SK-N-SH (cell line): ENCODE measurements around the gene YES1. TPM values are rescaled to one million over a fixed set of nuclear protein-coding genes. Genes with fewer than 3 reads are reported as not detected.

ENCODE experiments used
- CTCF ChIA-PET: fragments of 300-600, 350-600 bp; formaldehyde crosslinking; extraction: SDS; loops from one replicate; lab custom pipeline; 2021; lab: Yijun Ruan, JAX
- POLR2A ChIA-PET: fragments of 350-600 bp; sonication (Branson Sonifier 250); formaldehyde crosslinking; extraction: SDS; loops from one replicate; lab custom pipeline; 2020; ENCODE audit warnings: antibody characterized with exemption, inconsistent platforms; lab: Yijun Ruan, JAX
- DNase-seq: peaks from one replicate; pipeline ENCODE4 v3.0.0; 2012
- H2AFZ ChIP-seq: fragments of 200-600 bp; sonication (generic); 2 replicates; pipeline ENCODE4 v1.8.1; 2016; ENCODE audit warnings: antibody characterized with exemption, mild to moderate bottlenecking, low read depth
- H3F3A ChIP-seq: fragments of 200-600 bp; sonication (generic); replicated peaks from 2 replicates; pipeline ENCODE3; 2016; ENCODE audit warnings: antibody characterized with exemption, mild to moderate bottlenecking; ENCODE audit not compliant: insufficient read depth
- H3K27ac ChIP-seq, 2 experiments: fragments of 200-500 bp in 1 of 2; fragments of 200-600 bp in 1 of 2; sonication (Bioruptor generic) in 1 of 2; sonication (generic), shearing (Covaris generic) in 1 of 2; 2 replicates each; pipeline versions ENCODE4 v1.5.1 to v1.6.1; 2014 to 2016; ENCODE audit warnings: low read depth in 2 of 2, inconsistent platforms in 1 of 2, low read length in 1 of 2, mild to moderate bottlenecking in 1 of 2, mixed read lengths in 1 of 2
- H3K27me3 ChIP-seq: fragments of 200-600 bp; sonication (generic), shearing (Covaris generic); 2 replicates; pipeline ENCODE4 v1.6.1; 2016; ENCODE audit warnings: mixed run types; ENCODE audit not compliant: insufficient read depth
- H3K36me3 ChIP-seq, 2 experiments: fragments of 200-500 bp in 1 of 2; fragments of 200-600 bp in 1 of 2; sonication (Bioruptor generic) in 1 of 2; sonication (generic) in 1 of 2; replicated peaks in 1 of 2; 2 replicates each; pipeline versions ENCODE3 to v1.5.1; 2014 to 2016; ENCODE audit warnings: low read length in 1 of 2, mild to moderate bottlenecking in 1 of 2; ENCODE audit not compliant: insufficient read depth in 2 of 2, control insufficient read depth in 1 of 2
- H3K4me1 ChIP-seq, 2 experiments: fragments of 200-500 bp in 1 of 2; fragments of 200-600 bp in 1 of 2; sonication (Bioruptor generic) in 1 of 2; sonication (generic), shearing (Covaris generic) in 1 of 2; 2 replicates each; pipeline versions ENCODE4 v1.5.1 to v1.6.1; 2014 to 2016; ENCODE audit warnings: low read depth in 1 of 2, low read length in 1 of 2, mixed run types in 1 of 2; ENCODE audit not compliant: insufficient read depth in 2 of 2, control insufficient read depth in 1 of 2
- H3K4me2 ChIP-seq: fragments of 200-600 bp; sonication (generic), shearing (Covaris generic); 2 replicates; pipeline ENCODE4 v1.6.1; 2017; ENCODE audit warnings: mixed run types
- H3K4me3 ChIP-seq, 2 experiments: fragments of 200-500 bp in 1 of 2; fragments of 200-600 bp in 1 of 2; sonication (Bioruptor generic) in 1 of 2; sonication (generic), shearing (Covaris generic) in 1 of 2; 2 replicates each; pipeline versions ENCODE4 v1.5.1 to v1.8.1; 2014 to 2016; ENCODE audit warnings: low read depth in 2 of 2, inconsistent platforms in 1 of 2, low read length in 1 of 2, mild to moderate bottlenecking in 1 of 2, mixed read lengths in 1 of 2, moderate library complexity in 1 of 2
- H3K79me2 ChIP-seq: fragments of 200-600 bp; sonication (generic); 2 replicates; pipeline ENCODE4 v1.8.1; 2017; ENCODE audit warnings: mild to moderate bottlenecking; ENCODE audit not compliant: insufficient read depth
- H3K9ac ChIP-seq: fragments of 200-600 bp; sonication (generic); 2 replicates; pipeline ENCODE4 v1.6.1; 2017; ENCODE audit warnings: mixed run types
- H3K9me2 ChIP-seq: fragments of 200-600 bp; sonication (generic); 2 replicates; pipeline ENCODE4 v1.6.1; 2017; ENCODE audit warnings: mixed run types
- H3K9me3 ChIP-seq: fragments of 200-600 bp; sonication (generic); 2 replicates; pipeline ENCODE4 v1.6.1; 2017; ENCODE audit warnings: mixed run types, mild to moderate bottlenecking, moderate library complexity
- H4K20me1 ChIP-seq: fragments of 200-600 bp; sonication (generic); 2 replicates; pipeline ENCODE4 v1.6.1; 2017; ENCODE audit warnings: mild to moderate bottlenecking, mixed run types; ENCODE audit not compliant: insufficient read depth
- CTCF ChIP-seq: fragments of 200-600 bp; sonication (generic); IDR thresholded peaks from 2 replicates; pipeline ENCODE4 v1.6.1; 2017; ENCODE audit warnings: antibody characterized with exemption, mild to moderate bottlenecking, moderate library complexity
- ELF1 ChIP-seq: IDR thresholded peaks from 2 replicates; pipeline ENCODE4 v1.4.0; 2012
- EP300 ChIP-seq, 2 experiments: IDR thresholded peaks; 2 replicates each; pipeline versions ENCODE4 v1.4.0 to v1.6.1; 2012; ENCODE audit warnings: borderline replicate concordance in 1 of 2, low read depth in 1 of 2, low read length in 1 of 2
- EZH2phosphoT487 ChIP-seq: fragments of 200-600 bp; sonication (generic); IDR thresholded peaks from 2 replicates; pipeline ENCODE4 v1.6.1; 2017; ENCODE audit warnings: low read depth, mixed run types, mild to moderate bottlenecking, antibody characterized with exemption, moderate library complexity, borderline replicate concordance
- FOSL2 ChIP-seq: IDR thresholded peaks from 2 replicates; pipeline ENCODE4 v1.4.0; 2012; ENCODE audit warnings: low read depth, mild to moderate bottlenecking, moderate library complexity, borderline replicate concordance
- FOXJ3 ChIP-seq: sonication (generic); formaldehyde crosslinking; IDR thresholded peaks from 2 replicates; pipeline ENCODE4 v1.5.1; 2020; ENCODE audit warnings: mild to moderate bottlenecking, missing genetic modification reagents
- GABPA ChIP-seq: IDR thresholded peaks from 2 replicates; pipeline ENCODE4 v1.4.0; 2012; ENCODE audit warnings: low read depth, mild to moderate bottlenecking
- JUND ChIP-seq: IDR thresholded peaks from 2 replicates; pipeline ENCODE4 v1.4.0; 2012
- MAX ChIP-seq: IDR thresholded peaks from 2 replicates; pipeline ENCODE4 v1.4.0; 2012; ENCODE audit warnings: low read depth
- MEF2A ChIP-seq: IDR thresholded peaks from 2 replicates; pipeline ENCODE4 v1.4.0; 2012; ENCODE audit warnings: low read depth, borderline replicate concordance
- MXI1 ChIP-seq: IDR thresholded peaks from 2 replicates; pipeline ENCODE4 v1.6.1; 2012; ENCODE audit warnings: mild to moderate bottlenecking, low read depth, low read length, improper control_type of control experiment
- NRF1 ChIP-seq: IDR thresholded peaks from 2 replicates; pipeline ENCODE4 v1.6.1; 2012; ENCODE audit warnings: low read depth, mild to moderate bottlenecking, low read length
- RAD21 ChIP-seq: IDR thresholded peaks from 2 replicates; pipeline ENCODE4 v1.6.1; 2012; ENCODE audit warnings: mild to moderate bottlenecking, low read length
- RCOR1 ChIP-seq: fragments of 150-350 bp; IDR thresholded peaks from 2 replicates; pipeline ENCODE4 v1.6.1; 2017; ENCODE audit warnings: antibody characterized with exemption, low read length
- RFX5 ChIP-seq: IDR thresholded peaks from 2 replicates; pipeline ENCODE4 v1.6.1; 2012; ENCODE audit warnings: mild to moderate bottlenecking, improper control_type of control experiment, low read length
- RXRA ChIP-seq: IDR thresholded peaks from 2 replicates; pipeline ENCODE4 v1.4.0; 2012; ENCODE audit warnings: low read depth, mild to moderate bottlenecking, borderline replicate concordance
- SIN3A ChIP-seq: IDR thresholded peaks from 2 replicates; pipeline ENCODE4 v1.6.1; 2012; ENCODE audit warnings: low read depth, mild to moderate bottlenecking, low read length, moderate library complexity, borderline replicate concordance
- SMC3 ChIP-seq: IDR thresholded peaks from 2 replicates; pipeline ENCODE4 v1.6.1; 2012; ENCODE audit warnings: low read depth, low read length, improper control_type of control experiment
- TAF1 ChIP-seq: IDR thresholded peaks from 2 replicates; pipeline ENCODE4 v1.6.1; 2012; ENCODE audit warnings: low read depth, mild to moderate bottlenecking, low read length, moderate library complexity, borderline replicate concordance
- USF2 ChIP-seq: fragments of 150-350 bp; IDR thresholded peaks from 2 replicates; pipeline ENCODE4 v1.6.1; 2017; ENCODE audit warnings: antibody characterized with exemption, low read length, low read depth, borderline replicate concordance
- YY1 ChIP-seq: IDR thresholded peaks from 2 replicates; pipeline ENCODE4 v1.4.0; 2012; ENCODE audit warnings: low read depth, mild to moderate bottlenecking
- ZBTB33 ChIP-seq: IDR thresholded peaks from 2 replicates; pipeline ENCODE4 v1.4.0; 2012; ENCODE audit warnings: low read depth, borderline replicate concordance
- WGBS: methylation state at CpG from one replicate; pipeline ENCODE4 v1.1.6; 2017; ENCODE audit warnings: low lambda C conversion rate; 5-methylcytosine and 5-hydroxymethylcytosine counted together
- polyA plus RNA-seq, 3 experiments: library from polyadenylated mRNA; depleted of rRNA; stranded (reverse); fragments of >200 nt; gene quantifications; 2 replicates each; pipeline ENCODE4 v1.2.3, GENCODE V29; 2012

YES1 gene
- polyA plus RNA-seq, 1 of the 3 experiments (the other 2 are of a cell fraction): 7.9 TPM

GRCh38 chr18:677951-678381 lies 134.1 kb downstream of the YES1 start:
- TF ChIP-seq EP300 (IDR thresholded peaks at IDR 0.05; ENCODE audit: borderline replicate concordance in 1 of 2, low read depth in 1 of 2, low read length in 1 of 2) (no peak), MXI1 (no peak), JUND (no peak), RCOR1 (no peak), ELF1 (no peak), RAD21 (no peak), CTCF (no peak), MEF2A (no peak), ZBTB33 (no peak), SMC3 (no peak), GABPA (no peak)
- H3K4me2 ChIP-seq: no peak overlapping the region
- H3K4me3 ChIP-seq: no peak overlapping the region
- H3K9me3 ChIP-seq: no peaks in the 10 kb centered on the region
- no peaks in the 10 kb centered on the region for H4K20me1 ChIP-seq
- POLR2A ChIA-PET: no interaction called here
- no peak for DNase-seq
- H3K9me2 ChIP-seq: no peaks in the 10 kb centered on the region
- H3F3A ChIP-seq: peaks cover 5% of the 10 kb centered on the region
- CTCF ChIA-PET: interaction anchor here (1.5 kb wide), 1 partner anchor 54 kb away, joined by 5 read pairs; no protein-coding TSS in a partner anchor
- WGBS: 86% methylated on average over 14 of the region's 14 CpGs
- no peak overlapping the region for H3K9ac ChIP-seq
- H3K36me3 ChIP-seq: peaks cover 16 to 48% of the 10 kb centered on the region in 2 experiments
- no peak overlapping the region for H2AFZ ChIP-seq
- H3K27me3 ChIP-seq: no peaks in the 10 kb centered on the region
- H3K79me2 ChIP-seq: no peaks in the 10 kb centered on the region
- no peak overlapping the region for H3K27ac ChIP-seq
- no peaks in the 10 kb centered on the region for H3K4me1 ChIP-seq

- Histone ChIP-seq H3K4me1 (no peaks in the 10 kb centered on the region), H4K20me1 (no peaks in the 10 kb centered on the region), H2AFZ (no peak overlapping the region), H3K4me3 (no peak overlapping the region), H3K27me3 (no peaks in the 10 kb centered on the region), H3K4me2 (no peak overlapping the region), H3K27ac (no peak overlapping the region), H3K9me3 (no peaks in the 10 kb centered on the region), H3K36me3 (peaks cover 18 to 54% of the 10 kb centered on the region in 2 experiments)
- ChIA-PET POLR2A (no interaction called here), CTCF (interaction anchor here (1.2 to 1.5 kb wide), 2 partner anchors 53 to 64 kb away, joined by 4 to 5 read pairs; no protein-coding TSS in a partner anchor)
- no peak for DNase-seq
- no peak for TF ChIP-seq NRF1
- TF ChIP-seq MEF2A: no peak
- TF ChIP-seq RXRA: no peak
- no peak for TF ChIP-seq MAX
- TF ChIP-seq RFX5: no peak
- TF ChIP-seq GABPA: no peak
- TF ChIP-seq CTCF: no peak
- no peak for TF ChIP-seq MXI1
- TF ChIP-seq EZH2phosphoT487: no peak
- no peak for TF ChIP-seq JUND
- TF ChIP-seq FOSL2: no peak
- no peak for TF ChIP-seq USF2
- TF ChIP-seq SIN3A: no peak
- no peak for TF ChIP-seq FOXJ3 (CRISPR knock-in tag)
- TF ChIP-seq YY1: no peak
- TF ChIP-seq TAF1: no peak
- TF ChIP-seq RAD21: no peak
- TF ChIP-seq, all 33 proteins: peak for 0
- Histone ChIP-seq H3K9ac (no peak overlapping the region), H3K79me2 (no peaks in the 10 kb centered on the region), H3K9me2 (no peaks in the 10 kb centered on the region), H3F3A (peaks cover 9% of the 10 kb centered on the region)
- WGBS: 78% methylated on average over 4 of the region's 4 CpGs
Measured at GRCh38 chr18:677145-677544, 134.9 kb downstream of the YES1 start.
